ENCODE results near the gene B3GALT6.

The B3GALT6 gene

DNA sequence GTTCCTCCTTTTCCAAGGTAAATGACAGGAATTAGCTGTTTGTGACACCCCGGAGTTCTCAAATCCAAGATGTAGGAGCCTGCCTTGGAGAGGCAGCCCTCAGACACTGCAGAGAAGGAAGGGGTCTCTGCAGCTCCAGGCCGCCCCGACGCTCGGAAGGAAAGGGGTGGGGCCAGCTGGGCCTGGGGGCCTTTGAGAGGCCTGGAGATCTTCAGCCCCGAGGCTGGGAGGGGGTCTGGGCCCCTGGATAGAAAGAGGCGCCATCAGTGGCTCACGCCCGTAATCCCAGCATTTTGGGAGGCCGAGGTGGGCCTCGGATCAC lies 24.5 kb upstream of the B3GALT6 start:
- TF ChIP-seq, protein P1, sequence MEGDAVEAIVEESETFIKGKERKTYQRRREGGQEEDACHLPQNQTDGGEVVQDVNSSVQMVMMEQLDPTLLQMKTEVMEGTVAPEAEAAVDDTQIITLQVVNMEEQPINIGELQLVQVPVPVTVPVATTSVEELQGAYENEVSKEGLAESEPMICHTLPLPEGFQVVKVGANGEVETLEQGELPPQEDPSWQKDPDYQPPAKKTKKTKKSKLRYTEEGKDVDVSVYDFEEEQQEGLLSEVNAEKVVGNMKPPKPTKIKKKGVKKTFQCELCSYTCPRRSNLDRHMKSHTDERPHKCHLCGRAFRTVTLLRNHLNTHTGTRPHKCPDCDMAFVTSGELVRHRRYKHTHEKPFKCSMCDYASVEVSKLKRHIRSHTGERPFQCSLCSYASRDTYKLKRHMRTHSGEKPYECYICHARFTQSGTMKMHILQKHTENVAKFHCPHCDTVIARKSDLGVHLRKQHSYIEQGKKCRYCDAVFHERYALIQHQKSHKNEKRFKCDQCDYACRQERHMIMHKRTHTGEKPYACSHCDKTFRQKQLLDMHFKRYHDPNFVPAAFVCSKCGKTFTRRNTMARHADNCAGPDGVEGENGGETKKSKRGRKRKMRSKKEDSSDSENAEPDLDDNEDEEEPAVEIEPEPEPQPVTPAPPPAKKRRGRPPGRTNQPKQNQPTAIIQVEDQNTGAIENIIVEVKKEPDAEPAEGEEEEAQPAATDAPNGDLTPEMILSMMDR (conservative IDR thresholded peaks at IDR 0.05; ENCODE audit: control insufficient read depth, insufficient read depth, low read depth, low read length), result no peak
- no peak overlapping the region for H3K4me3 ChIP-seq (ENCODE audit: control insufficient read depth, low read depth, low read length)

DNA sequence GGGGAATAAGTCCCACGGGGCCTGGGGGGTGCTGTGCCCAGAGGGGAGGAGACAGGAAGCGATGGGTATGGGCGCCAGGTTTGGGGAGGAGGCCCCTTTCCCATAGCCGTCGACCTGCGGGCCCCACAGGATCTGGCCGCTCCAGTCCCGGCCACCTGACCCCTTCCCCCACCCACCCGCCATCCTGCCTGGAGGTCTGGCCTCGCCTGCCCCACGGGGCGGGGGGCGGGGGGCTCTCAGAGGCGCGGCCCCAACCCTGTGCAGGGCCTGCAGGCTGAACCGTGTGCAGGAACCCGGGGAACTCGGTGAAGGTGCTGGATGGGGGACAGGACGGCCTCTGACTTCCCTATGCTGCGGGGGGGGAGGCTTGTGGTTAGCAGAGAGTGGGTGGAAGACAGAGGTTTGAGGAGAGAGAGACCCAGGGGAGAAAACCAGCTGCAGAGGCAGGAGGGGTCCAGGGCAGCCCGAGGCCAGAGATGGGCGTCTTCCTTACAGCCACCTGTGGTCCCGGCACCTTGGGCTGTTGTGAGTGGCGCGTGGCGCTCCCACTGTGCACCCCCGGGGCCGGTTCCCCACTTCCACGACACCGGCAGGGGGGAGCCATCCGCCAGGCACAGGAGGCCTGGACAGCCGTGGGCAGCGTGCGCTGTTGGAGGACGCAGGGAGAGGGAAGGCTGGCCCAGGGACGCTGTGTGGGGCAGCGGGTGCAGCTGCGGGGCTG lies 23.2 kb upstream of the B3GALT6 start:
- TF ChIP-seq, protein P1 (conservative IDR thresholded peaks at IDR 0.05; ENCODE audit: control insufficient read depth, insufficient read depth, low read depth, low read length), result no peak
- DNase-seq (ENCODE audit: low read depth), result peak; percentile 66
- no peak overlapping the region for H3K4me3 ChIP-seq (ENCODE audit: control insufficient read depth, low read depth, low read length)

More for the DNA sequence above, 24.5 kb upstream of the B3GALT6 start:
- no peak for DNase-seq (ENCODE audit: low read depth)

DNA sequence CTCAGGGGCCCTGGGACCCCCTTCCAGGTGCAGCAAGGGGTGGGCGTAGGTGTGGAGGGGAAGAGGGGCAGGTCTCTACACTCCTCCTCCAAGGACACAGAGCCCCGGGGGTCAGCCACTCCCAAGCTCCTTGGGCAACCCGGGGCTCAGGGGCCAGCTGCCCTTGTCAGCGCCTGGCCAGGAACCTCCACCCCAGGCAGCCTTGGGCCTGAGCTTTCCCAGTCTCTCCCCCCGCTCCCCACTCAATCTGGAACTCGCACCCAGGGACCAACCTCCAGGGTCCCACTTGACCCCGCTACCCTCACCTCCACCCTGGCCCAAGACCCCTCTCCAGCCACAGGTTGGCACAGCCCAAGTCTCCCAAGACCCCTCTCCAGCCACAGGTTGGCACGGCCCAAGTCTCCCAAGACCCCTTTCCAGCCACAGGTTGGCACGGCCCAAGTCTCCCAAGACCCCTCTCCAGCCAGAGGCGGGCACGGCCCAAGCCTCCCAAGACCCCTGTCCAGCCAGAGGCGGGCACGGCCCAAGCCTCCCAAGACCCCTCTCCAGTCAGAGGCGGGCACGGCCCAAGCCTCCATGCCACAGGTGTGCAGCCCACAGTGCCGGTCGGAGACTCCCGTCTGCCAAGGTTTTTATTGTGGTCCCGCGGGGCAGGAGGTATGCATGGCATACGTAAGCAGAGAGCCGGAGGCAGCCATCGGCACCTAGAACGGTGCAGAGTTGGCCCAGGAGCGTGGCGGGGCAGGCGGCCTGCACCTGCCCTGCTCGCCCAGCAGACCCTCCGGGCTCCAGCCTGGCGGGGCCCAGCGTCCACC lies 21.1 kb upstream of the B3GALT6 start:
- no peak for DNase-seq (ENCODE audit: low read depth)
- H3K4me3 ChIP-seq (ENCODE audit: control insufficient read depth, low read depth, low read length), result no peak overlapping the region
- TF ChIP-seq, protein P1 (conservative IDR thresholded peaks at IDR 0.05; ENCODE audit: control insufficient read depth, insufficient read depth, low read depth, low read length), result no peak

DNA sequence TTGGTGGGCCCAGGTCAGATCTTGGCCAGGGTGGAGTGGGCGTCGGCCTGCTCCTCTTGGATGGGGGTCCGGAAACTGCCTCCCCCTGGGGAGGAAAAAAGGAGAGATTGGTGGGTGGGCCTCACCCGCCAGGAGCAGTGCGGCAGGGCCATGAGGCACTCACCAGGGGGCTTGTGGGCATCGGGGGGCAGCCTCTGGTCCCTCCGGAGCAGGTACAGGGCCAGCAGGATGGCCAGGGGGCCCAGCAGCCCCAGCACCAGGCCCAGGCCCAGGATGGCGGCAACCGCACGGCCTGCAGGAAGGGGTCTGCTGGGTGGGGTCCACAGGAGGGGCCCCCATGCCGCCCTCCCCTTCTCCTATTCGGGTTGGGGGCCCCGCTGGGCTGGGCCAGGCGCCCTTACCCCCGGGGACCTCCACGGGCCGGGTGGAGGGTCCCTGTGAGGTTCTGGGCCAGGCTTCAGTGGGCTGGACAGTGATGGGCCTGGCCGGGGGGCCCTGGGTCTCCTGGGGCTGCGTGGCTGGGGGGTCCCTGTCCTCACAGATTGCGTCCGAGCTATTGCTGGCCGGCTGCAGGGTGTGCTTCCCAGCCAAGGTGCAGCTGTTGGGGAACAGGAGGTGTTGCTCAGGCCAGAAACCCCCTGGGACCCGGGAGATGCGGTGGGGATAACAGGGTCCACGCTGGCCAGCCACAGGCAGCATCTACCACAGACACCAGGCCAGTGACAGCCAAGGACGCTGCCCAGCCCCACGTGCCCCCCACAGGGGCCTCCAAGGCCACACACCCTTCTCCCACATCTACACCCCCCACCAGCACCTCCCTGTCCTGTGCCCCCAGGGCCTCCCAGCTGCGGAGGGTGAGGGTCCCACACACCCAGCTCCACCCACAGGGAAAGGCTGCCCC lies 20.2 kb upstream of the B3GALT6 start:
- no peak for DNase-seq (ENCODE audit: low read depth)
- TF ChIP-seq, protein P1 (conservative IDR thresholded peaks at IDR 0.05; ENCODE audit: control insufficient read depth, insufficient read depth, low read depth, low read length), result no peak
- no peak overlapping the region for H3K4me3 ChIP-seq (ENCODE audit: control insufficient read depth, low read depth, low read length)

DNA sequence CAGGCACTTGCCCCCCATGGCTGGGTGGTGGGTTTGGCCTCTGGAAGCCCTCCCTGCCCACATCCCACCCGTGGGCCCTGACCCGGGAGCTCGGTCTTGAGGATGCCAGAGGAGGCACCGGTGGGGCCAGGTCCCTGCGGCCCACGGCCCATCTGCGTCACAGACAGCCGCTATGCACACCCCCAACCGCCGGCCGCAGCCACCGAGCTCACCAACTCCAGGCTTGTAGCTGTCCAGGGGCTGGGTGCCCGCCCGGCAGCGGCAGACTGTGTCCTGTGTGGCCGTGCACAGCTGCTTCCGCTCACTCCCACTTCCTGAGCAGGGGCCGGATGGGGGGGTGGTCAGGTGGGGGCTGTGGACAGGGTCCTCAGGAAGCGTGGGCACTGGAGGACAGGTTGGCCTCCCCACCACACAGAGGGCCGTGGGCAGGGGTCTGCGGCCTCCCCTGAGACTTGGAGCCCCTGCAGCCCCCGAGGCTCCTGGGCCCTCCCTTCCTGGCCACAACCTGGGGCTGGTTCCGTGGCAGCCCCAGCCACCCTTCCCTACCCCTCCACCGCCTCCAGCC lies 19.2 kb upstream of the B3GALT6 start:
- TF ChIP-seq, protein P1 (conservative IDR thresholded peaks at IDR 0.05; ENCODE audit: control insufficient read depth, insufficient read depth, low read depth, low read length), result no peak
- no peak for DNase-seq (ENCODE audit: low read depth)
- H3K4me3 ChIP-seq (ENCODE audit: control insufficient read depth, low read depth, low read length), result no peak overlapping the region

All from fibroblast of mammary gland (primary cell).